ENCODE measurements around the gene SPSB2.

The SPSB2 gene

DNA sequence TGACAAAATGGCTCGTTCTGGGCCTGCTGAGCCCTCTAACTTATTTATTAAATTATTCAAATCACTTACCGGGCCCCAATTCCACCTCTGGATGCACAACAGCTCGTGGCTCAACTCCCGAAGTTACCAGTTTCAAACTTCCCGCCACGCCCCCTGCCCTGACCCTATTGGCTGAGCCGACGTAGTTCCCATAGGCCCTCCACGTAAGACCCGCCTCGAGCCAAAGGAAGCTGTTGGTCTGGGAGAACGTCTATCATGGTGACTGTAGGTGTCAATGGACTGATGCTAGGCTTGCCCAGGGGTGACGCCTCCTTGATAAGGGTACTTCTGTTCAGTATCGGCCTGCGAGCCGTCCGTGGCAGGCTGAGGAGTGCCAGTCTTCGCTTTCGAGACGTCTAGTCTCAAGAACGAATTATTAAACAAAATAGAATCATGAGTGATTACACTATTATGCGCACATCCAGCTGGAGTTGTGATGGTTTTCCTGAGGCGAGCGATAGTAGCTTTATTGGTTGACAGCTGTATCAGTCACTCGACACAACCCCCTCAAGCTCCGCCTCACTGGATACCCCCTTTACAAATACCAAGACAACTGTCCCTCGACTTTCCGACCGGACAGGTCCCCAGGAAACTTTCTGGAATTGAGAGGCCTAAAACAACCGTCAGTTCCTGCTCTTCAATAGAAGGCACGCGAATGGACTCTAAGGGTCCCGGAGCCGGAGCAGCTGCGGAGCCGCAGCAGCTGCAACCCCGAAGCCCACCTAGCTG is 21.8 kb downstream of the SPSB2 start, which contains the start of gene CDCA3:
Gene CDCA3, minus strand, starts transcription at position 134 of the 768 bp plus-strand sequence. CDS start 334 bp downstream, outside the sequence.
- Histone ChIP-seq H3K27ac (ENCODE audit: low read depth, low read length, poor library complexity, severe bottlenecking) (peak within 1 kb of the TSS; percentile 83), H4K20me1 (ENCODE audit: insufficient read depth, low read length) (no peaks in the 10 kb centered on the region), H3K9me2 (ENCODE audit: low read depth, low read length) (no peaks in the 10 kb centered on the region), H3K27me3 (ENCODE audit: insufficient read depth, low read length) (no peaks in the 10 kb centered on the region), H3K9me3 (ENCODE audit: low read length) (no peaks in the 10 kb centered on the region), H3K4me3 (ENCODE audit: low read depth, low read length, poor library complexity, severe bottlenecking) (peak within 1 kb of the TSS; percentile 80), H3F3A (ENCODE audit: insufficient read depth, low read length) (no peaks in the 10 kb centered on the region), H3K36me3 (ENCODE audit: insufficient read depth, low read length) (peaks cover 51% of the 10 kb centered on the region), H2AFZ (ENCODE audit: low read length) (no peak within 1 kb of the TSS), H3K79me2 (ENCODE audit: insufficient read depth, low read length) (peaks cover 20% of the 10 kb centered on the region), H3K4me1 (ENCODE audit: insufficient read depth, low read length, severe bottlenecking) (peaks cover 36% of the 10 kb centered on the region), H3K4me2 (ENCODE audit: low read length) (peak within 1 kb of the TSS; percentile 83), H3K9ac (ENCODE audit: low read length) (peak within 1 kb of the TSS; percentile 93)
- no peak for TF ChIP-seq EZH2 (IDR thresholded peaks at IDR 0.05; ENCODE audit: borderline replicate concordance, low read length)
- TF ChIP-seq, protein P1, sequence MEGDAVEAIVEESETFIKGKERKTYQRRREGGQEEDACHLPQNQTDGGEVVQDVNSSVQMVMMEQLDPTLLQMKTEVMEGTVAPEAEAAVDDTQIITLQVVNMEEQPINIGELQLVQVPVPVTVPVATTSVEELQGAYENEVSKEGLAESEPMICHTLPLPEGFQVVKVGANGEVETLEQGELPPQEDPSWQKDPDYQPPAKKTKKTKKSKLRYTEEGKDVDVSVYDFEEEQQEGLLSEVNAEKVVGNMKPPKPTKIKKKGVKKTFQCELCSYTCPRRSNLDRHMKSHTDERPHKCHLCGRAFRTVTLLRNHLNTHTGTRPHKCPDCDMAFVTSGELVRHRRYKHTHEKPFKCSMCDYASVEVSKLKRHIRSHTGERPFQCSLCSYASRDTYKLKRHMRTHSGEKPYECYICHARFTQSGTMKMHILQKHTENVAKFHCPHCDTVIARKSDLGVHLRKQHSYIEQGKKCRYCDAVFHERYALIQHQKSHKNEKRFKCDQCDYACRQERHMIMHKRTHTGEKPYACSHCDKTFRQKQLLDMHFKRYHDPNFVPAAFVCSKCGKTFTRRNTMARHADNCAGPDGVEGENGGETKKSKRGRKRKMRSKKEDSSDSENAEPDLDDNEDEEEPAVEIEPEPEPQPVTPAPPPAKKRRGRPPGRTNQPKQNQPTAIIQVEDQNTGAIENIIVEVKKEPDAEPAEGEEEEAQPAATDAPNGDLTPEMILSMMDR (IDR thresholded peaks at IDR 0.05; ENCODE audit: low read length), result no peak

DNA sequence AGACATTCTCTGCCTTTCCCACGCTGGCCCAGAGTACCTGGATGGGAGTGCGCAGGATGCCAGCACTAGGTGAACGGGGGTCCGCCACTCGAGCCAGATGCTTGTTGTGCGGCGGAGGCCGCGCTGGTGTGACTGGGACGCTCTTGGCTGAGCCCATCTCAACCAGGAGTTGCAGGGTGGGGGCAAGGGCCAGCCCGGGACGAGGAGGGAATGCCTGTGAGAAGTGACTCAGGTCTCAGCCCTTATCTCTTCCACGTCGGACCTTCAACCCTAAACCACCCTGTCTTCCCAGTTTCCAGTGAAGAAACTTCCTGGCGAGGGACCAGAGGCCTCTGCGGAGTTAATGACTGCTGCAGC is 22.3 kb downstream of the SPSB2 start:
- peaks cover 20% of the 10 kb centered on the region for H3K79me2 ChIP-seq (ENCODE audit: insufficient read depth, low read length)
- peaks cover 36% of the 10 kb centered on the region for H3K4me1 ChIP-seq (ENCODE audit: insufficient read depth, low read length, severe bottlenecking)
- peak overlapping the region; percentile 83 for H3K4me2 ChIP-seq (ENCODE audit: low read length)
- peaks cover 51% of the 10 kb centered on the region for H3K36me3 ChIP-seq (ENCODE audit: insufficient read depth, low read length)
- peak overlapping the region; percentile 83 for H3K27ac ChIP-seq (ENCODE audit: low read depth, low read length, poor library complexity, severe bottlenecking)
- H3K9ac ChIP-seq (ENCODE audit: low read length), result peak overlapping the region; percentile 93
- peak overlapping the region; percentile 80 for H3K4me3 ChIP-seq (ENCODE audit: low read depth, low read length, poor library complexity, severe bottlenecking)
- no peaks in the 10 kb centered on the region for H3K27me3 ChIP-seq (ENCODE audit: insufficient read depth, low read length)
- H2AFZ ChIP-seq (ENCODE audit: low read length), result no peak overlapping the region
- no peaks in the 10 kb centered on the region for H3K9me2 ChIP-seq (ENCODE audit: low read depth, low read length)
- H3K9me3 ChIP-seq (ENCODE audit: low read length), result no peaks in the 10 kb centered on the region
- TF ChIP-seq EZH2 (IDR thresholded peaks at IDR 0.05; ENCODE audit: borderline replicate concordance, low read length), result no peak
- TF ChIP-seq, protein P1 (IDR thresholded peaks at IDR 0.05; ENCODE audit: low read length), result no peak
- no peaks in the 10 kb centered on the region for H3F3A ChIP-seq (ENCODE audit: insufficient read depth, low read length)
- no peaks in the 10 kb centered on the region for H4K20me1 ChIP-seq (ENCODE audit: insufficient read depth, low read length)

DNA sequence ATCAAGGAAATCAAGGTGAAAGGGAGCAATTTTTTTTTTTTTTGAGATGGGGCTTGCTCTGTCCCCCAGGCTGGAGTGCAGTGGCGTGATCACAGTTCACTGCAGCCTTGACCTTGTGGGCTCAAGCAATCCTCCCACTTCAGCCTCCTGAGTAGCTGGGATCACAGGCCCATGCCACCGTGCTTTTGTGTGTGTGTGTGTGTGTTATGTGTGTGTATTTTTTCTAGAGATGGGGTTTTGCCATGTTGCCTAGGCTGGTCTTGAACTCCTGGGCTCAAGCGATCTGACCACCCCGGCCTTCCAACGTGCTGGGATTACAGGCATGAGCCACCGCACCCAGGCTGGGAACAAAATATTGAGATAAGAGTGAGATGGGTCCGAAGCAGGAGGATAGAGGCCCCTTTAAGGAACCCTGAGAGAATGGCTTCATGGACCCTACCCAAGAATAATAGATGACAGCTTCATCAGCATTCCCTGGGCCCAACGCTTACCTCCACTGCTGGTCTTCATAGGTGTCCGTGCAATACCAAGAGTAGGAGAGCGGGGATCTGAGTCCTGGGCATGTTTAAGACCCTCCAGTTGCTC is 23.0 kb downstream of the SPSB2 start:
- Histone ChIP-seq H3K4me3 (ENCODE audit: low read depth, low read length, poor library complexity, severe bottlenecking) (peak overlapping the region; percentile 80), H3K9me3 (ENCODE audit: low read length) (no peaks in the 10 kb centered on the region), H3K36me3 (ENCODE audit: insufficient read depth, low read length) (peaks cover 44% of the 10 kb centered on the region), H3K79me2 (ENCODE audit: insufficient read depth, low read length) (peaks cover 20% of the 10 kb centered on the region), H3K9ac (ENCODE audit: low read length) (peak overlapping the region; percentile 93), H3F3A (ENCODE audit: insufficient read depth, low read length) (no peaks in the 10 kb centered on the region), H3K27ac (ENCODE audit: low read depth, low read length, poor library complexity, severe bottlenecking) (peak overlapping the region; percentile 83), H3K9me2 (ENCODE audit: low read depth, low read length) (no peaks in the 10 kb centered on the region), H3K4me2 (ENCODE audit: low read length) (peak overlapping the region; percentile 83), H2AFZ (ENCODE audit: low read length) (no peak overlapping the region), H4K20me1 (ENCODE audit: insufficient read depth, low read length) (no peaks in the 10 kb centered on the region), H3K27me3 (ENCODE audit: insufficient read depth, low read length) (no peaks in the 10 kb centered on the region), H3K4me1 (ENCODE audit: insufficient read depth, low read length, severe bottlenecking) (peaks cover 36% of the 10 kb centered on the region)
- TF ChIP-seq, protein P1 (IDR thresholded peaks at IDR 0.05; ENCODE audit: low read length), result no peak
- TF ChIP-seq EZH2 (IDR thresholded peaks at IDR 0.05; ENCODE audit: borderline replicate concordance, low read length), result no peak
